HEK293 (cell line): ENCODE results near the gene GTF2A1.

Source experiments
- FEZF1 ChIP-seq: fragments of 450-650 bp; formaldehyde crosslinking; IDR thresholded peaks from 2 replicates; pipeline ENCODE4 v1.5.1; 2016; ENCODE audit warnings: missing biosample characterization, missing genetic modification characterization
- GLI4 ChIP-seq: fragments of 450-650 bp; formaldehyde crosslinking; IDR thresholded peaks from 2 replicates; pipeline ENCODE4 v1.5.1; 2016; ENCODE audit warnings: missing biosample characterization, missing genetic modification characterization
- KLF8 ChIP-seq: fragments of 450-650 bp; formaldehyde crosslinking; IDR thresholded peaks from 2 replicates; pipeline ENCODE4 v1.5.1; 2016; ENCODE audit warnings: missing biosample characterization, missing genetic modification characterization
- SETDB1 ChIP-seq: IDR thresholded peaks from one replicate; pipeline ENCODE4 v1.6.1; 2017; ENCODE audit warnings: mild to moderate bottlenecking, low read length, moderate library complexity, mixed read lengths; ENCODE audit not compliant: insufficient read length
- TRIM28 ChIP-seq: IDR thresholded peaks from 2 replicates; pipeline ENCODE4 v1.6.1; 2011; ENCODE audit warnings: low read length, control low read depth, borderline replicate concordance
- WT1 ChIP-seq: fragments of 450-650 bp; formaldehyde crosslinking; IDR thresholded peaks from 2 replicates; pipeline ENCODE4 v1.5.1; 2016; ENCODE audit warnings: missing biosample characterization, missing genetic modification characterization
- YY1 ChIP-seq: fragments of 450-650 bp; formaldehyde crosslinking; IDR thresholded peaks from 2 replicates; pipeline ENCODE4 v1.5.1; 2018; ENCODE audit warnings: missing biosample characterization, missing genetic modification characterization
- ZBTB48 ChIP-seq: fragments of 450-650 bp; formaldehyde crosslinking; IDR thresholded peaks from 2 replicates; pipeline ENCODE4 v1.5.1; 2016; ENCODE audit warnings: missing biosample characterization, missing genetic modification characterization
- ZEB2 ChIP-seq: fragments of 450-650 bp; formaldehyde crosslinking; IDR thresholded peaks from 2 replicates; pipeline ENCODE4 v1.5.1; 2016; ENCODE audit warnings: missing biosample characterization, missing genetic modification characterization
- ZFHX2 ChIP-seq: fragments of 450-650 bp; formaldehyde crosslinking; conservative IDR thresholded peaks from 2 replicates; pipeline ENCODE4 v1.5.1; 2016; ENCODE audit warnings: missing biosample characterization, missing genetic modification characterization
- ZFP37 ChIP-seq: fragments of 450-650 bp; formaldehyde crosslinking; IDR thresholded peaks from 2 replicates; pipeline ENCODE4 v1.5.1; 2016; ENCODE audit warnings: missing biosample characterization, missing genetic modification characterization
- ZFP69B ChIP-seq: fragments of 450-650 bp; formaldehyde crosslinking; IDR thresholded peaks from 2 replicates; pipeline ENCODE4 v1.5.1; 2016; ENCODE audit warnings: missing biosample characterization, missing genetic modification characterization
- ZNF10 ChIP-seq: fragments of 450-650 bp; formaldehyde crosslinking; IDR thresholded peaks from 2 replicates; pipeline ENCODE4 v1.5.1; 2017; ENCODE audit warnings: missing biosample characterization, missing genetic modification characterization
- ZNF112 ChIP-seq: fragments of 450-650 bp; formaldehyde crosslinking; IDR thresholded peaks from 2 replicates; pipeline ENCODE4 v1.5.0; 2017; ENCODE audit warnings: missing biosample characterization, missing genetic modification characterization
- ZNF2 ChIP-seq: fragments of 450-650 bp; formaldehyde crosslinking; IDR thresholded peaks from 2 replicates; pipeline ENCODE4 v1.5.1; 2016; ENCODE audit warnings: missing biosample characterization, missing genetic modification characterization
- ZNF341 ChIP-seq: fragments of 450-650 bp; formaldehyde crosslinking; IDR thresholded peaks from 2 replicates; pipeline ENCODE4; 2016; ENCODE audit warnings: low read depth, missing biosample characterization, missing genetic modification characterization
- ZNF48 ChIP-seq: fragments of 450-650 bp; formaldehyde crosslinking; IDR thresholded peaks from 2 replicates; pipeline ENCODE4 v1.5.1; 2016; ENCODE audit warnings: missing biosample characterization, missing genetic modification characterization
- ZNF501 ChIP-seq: fragments of 450-650 bp; formaldehyde crosslinking; IDR thresholded peaks from 2 replicates; pipeline ENCODE4 v1.5.1; 2016; ENCODE audit warnings: missing biosample characterization, missing genetic modification characterization
- ZNF548 ChIP-seq: fragments of 450-650 bp; formaldehyde crosslinking; IDR thresholded peaks from 2 replicates; pipeline ENCODE4 v1.5.1; 2016; ENCODE audit warnings: missing biosample characterization, missing genetic modification characterization
- ZNF561 ChIP-seq: fragments of 450-650 bp; IDR thresholded peaks from 2 replicates; pipeline ENCODE4 v1.5.1; 2018; ENCODE audit warnings: missing biosample characterization, missing genetic modification characterization, borderline replicate concordance
- ZNF629 ChIP-seq: fragments of 450-650 bp; formaldehyde crosslinking; IDR thresholded peaks from 2 replicates; pipeline ENCODE4 v1.5.1; 2017; ENCODE audit warnings: missing biosample characterization, missing genetic modification characterization
- ZNF654 ChIP-seq: fragments of 450-650 bp; formaldehyde crosslinking; IDR thresholded peaks from 2 replicates; pipeline ENCODE4 v1.5.1; 2016; ENCODE audit warnings: low read depth, missing biosample characterization, missing genetic modification characterization
- ZNF791 ChIP-seq: fragments of 450-650 bp; formaldehyde crosslinking; IDR thresholded peaks from 2 replicates; pipeline ENCODE4 v1.5.1; 2016; ENCODE audit warnings: missing biosample characterization, missing genetic modification characterization
- TF ChIP-seq, protein P1 (sequence below): fragments of 450-650 bp; formaldehyde crosslinking; IDR thresholded peaks from 2 replicates; pipeline ENCODE4 v1.5.1; 2016; ENCODE audit warnings: missing biosample characterization, missing genetic modification characterization
- TF ChIP-seq, protein P2 (sequence below): fragments of 450-650 bp; formaldehyde crosslinking; IDR thresholded peaks from 2 replicates; pipeline ENCODE4 v1.5.1; 2016; ENCODE audit warnings: missing biosample characterization, missing genetic modification characterization
- TF ChIP-seq, protein P3 (sequence below): fragments of 450-650 bp; formaldehyde crosslinking; IDR thresholded peaks from 2 replicates; pipeline ENCODE4 v1.5.1; 2016; ENCODE audit warnings: missing biosample characterization, missing genetic modification characterization
- TF ChIP-seq, protein P4 (sequence below): fragments of 450-650 bp; formaldehyde crosslinking; IDR thresholded peaks from 2 replicates; pipeline ENCODE4 v1.5.1; 2016; ENCODE audit warnings: missing biosample characterization, missing genetic modification characterization
- TF ChIP-seq, protein P5 (sequence below): fragments of 450-650 bp; formaldehyde crosslinking; IDR thresholded peaks from 2 replicates; pipeline ENCODE4 v1.5.1; 2016; ENCODE audit warnings: missing biosample characterization, missing genetic modification characterization
- TF ChIP-seq, protein P6 (sequence below): fragments of 450-650 bp; formaldehyde crosslinking; IDR thresholded peaks from 2 replicates; pipeline ENCODE4 v1.5.1; 2016; ENCODE audit warnings: missing biosample characterization, missing genetic modification characterization, low read depth

The GTF2A1 gene

DNA sequence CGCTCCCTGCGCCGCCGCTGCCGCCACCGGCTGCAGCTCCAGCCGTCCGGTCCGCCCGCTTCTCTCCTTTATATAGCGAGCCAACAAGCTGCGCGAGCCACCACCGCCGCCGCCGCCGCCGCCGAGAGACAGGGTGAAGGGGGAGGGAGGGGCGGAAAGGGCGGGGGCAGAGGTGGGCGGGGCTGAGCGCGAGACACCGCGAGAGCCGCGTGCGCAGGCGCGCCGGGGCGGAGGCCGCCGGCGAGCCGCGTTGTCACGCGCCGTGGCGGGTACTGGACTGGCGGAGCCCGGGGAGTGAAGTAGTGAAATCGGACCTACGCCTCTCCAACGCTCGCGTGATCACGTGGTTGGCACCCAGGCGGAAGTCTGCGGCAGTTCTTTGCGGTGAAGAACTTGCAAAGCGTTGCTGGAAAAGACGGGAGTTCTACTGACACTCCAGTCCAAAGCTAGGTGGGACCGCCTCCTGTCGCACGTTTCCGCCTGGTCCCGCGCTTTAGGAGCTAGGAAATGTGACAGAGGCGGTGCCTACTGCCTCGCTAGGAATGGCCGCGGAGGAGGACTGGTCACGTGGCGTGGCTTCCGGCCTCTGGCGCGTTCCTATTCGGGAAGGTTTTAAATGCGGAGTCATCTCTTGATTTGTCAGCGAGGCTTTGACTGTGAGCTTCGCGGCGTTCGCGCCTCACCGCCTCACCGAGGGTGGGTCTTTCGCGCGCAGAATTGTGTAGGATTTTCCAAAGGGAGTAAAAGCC is at the start of gene GTF2A1 (continued):
- TF ChIP-seq ZNF561 (tag by site-specific recombination) (peak; percentile 41; the same call in 1 of the 2 replicates), ZNF654 (tag by site-specific recombination) (no peak), ZBTB48 (tag by site-specific recombination) (no peak), ZFP37 (tag by site-specific recombination) (no peak), ZNF629 (tag by site-specific recombination) (peak; percentile 71), SETDB1 (peak; percentile 73), ZFHX2 (tag by site-specific recombination) (peak; percentile 63), GLI4 (tag by site-specific recombination) (0 out of 2 replicates have a peak, but pooled peaks have one; percentile 14), ZNF501 (tag by site-specific recombination) (peak; percentile 57; the same call in 1 of the 2 replicates), ZNF341 (tag by site-specific recombination) (peak; percentile 43; the same call in 1 of the 2 replicates), ZFP69B (peak; percentile 64; the same call in 1 of the 2 replicates), KLF8 (tag by site-specific recombination) (peak; percentile 74), ZNF791 (tag by site-specific recombination) (no peak), FEZF1 (no peak), YY1 (peak; percentile 97), ZNF10 (tag by site-specific recombination) (0 out of 2 replicates have a peak, but pooled peaks have one; percentile 15), TRIM28 (0 out of 2 replicates have a peak, but pooled peaks have one; percentile 2), ZNF48 (no peak), ZNF548 (no peak), ZNF2 (peak; percentile 24), ZNF112 (tag by site-specific recombination) (no peak), ZEB2 (tag by site-specific recombination) (peak; percentile 90), WT1 (0 out of 2 replicates have a peak, but pooled peaks have one; percentile 21)
- TF ChIP-seq, protein P1, sequence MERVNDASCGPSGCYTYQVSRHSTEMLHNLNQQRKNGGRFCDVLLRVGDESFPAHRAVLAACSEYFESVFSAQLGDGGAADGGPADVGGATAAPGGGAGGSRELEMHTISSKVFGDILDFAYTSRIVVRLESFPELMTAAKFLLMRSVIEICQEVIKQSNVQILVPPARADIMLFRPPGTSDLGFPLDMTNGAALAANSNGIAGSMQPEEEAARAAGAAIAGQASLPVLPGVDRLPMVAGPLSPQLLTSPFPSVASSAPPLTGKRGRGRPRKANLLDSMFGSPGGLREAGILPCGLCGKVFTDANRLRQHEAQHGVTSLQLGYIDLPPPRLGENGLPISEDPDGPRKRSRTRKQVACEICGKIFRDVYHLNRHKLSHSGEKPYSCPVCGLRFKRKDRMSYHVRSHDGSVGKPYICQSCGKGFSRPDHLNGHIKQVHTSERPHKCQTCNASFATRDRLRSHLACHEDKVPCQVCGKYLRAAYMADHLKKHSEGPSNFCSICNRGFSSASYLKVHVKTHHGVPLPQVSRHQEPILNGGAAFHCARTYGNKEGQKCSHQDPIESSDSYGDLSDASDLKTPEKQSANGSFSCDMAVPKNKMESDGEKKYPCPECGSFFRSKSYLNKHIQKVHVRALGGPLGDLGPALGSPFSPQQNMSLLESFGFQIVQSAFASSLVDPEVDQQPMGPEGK (tag by site-specific recombination) = no peak; the same call in 1 of the 2 replicates
- TF ChIP-seq, protein P2, sequence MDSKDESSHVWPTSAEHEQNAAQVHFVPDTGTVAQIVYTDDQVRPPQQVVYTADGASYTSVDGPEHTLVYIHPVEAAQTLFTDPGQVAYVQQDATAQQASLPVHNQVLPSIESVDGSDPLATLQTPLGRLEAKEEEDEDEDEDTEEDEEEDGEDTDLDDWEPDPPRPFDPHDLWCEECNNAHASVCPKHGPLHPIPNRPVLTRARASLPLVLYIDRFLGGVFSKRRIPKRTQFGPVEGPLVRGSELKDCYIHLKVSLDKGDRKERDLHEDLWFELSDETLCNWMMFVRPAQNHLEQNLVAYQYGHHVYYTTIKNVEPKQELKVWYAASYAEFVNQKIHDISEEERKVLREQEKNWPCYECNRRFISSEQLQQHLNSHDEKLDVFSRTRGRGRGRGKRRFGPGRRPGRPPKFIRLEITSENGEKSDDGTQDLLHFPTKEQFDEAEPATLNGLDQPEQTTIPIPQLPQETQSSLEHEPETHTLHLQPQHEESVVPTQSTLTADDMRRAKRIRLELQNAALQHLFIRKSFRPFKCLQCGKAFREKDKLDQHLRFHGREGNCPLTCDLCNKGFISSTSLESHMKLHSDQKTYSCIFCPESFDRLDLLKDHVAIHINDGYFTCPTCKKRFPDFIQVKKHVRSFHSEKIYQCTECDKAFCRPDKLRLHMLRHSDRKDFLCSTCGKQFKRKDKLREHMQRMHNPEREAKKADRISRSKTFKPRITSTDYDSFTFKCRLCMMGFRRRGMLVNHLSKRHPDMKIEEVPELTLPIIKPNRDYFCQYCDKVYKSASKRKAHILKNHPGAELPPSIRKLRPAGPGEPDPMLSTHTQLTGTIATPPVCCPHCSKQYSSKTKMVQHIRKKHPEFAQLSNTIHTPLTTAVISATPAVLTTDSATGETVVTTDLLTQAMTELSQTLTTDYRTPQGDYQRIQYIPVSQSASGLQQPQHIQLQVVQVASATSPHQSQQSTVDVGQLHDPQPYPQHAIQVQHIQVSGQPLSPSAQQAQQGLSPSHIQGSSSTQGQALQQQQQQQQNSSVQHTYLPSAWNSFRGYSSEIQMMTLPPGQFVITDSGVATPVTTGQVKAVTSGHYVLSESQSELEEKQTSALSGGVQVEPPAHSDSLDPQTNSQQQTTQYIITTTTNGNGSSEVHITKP (tag by site-specific recombination) = peak; percentile 26; the same call in 1 of the 2 replicates
- TF ChIP-seq, protein P3, sequence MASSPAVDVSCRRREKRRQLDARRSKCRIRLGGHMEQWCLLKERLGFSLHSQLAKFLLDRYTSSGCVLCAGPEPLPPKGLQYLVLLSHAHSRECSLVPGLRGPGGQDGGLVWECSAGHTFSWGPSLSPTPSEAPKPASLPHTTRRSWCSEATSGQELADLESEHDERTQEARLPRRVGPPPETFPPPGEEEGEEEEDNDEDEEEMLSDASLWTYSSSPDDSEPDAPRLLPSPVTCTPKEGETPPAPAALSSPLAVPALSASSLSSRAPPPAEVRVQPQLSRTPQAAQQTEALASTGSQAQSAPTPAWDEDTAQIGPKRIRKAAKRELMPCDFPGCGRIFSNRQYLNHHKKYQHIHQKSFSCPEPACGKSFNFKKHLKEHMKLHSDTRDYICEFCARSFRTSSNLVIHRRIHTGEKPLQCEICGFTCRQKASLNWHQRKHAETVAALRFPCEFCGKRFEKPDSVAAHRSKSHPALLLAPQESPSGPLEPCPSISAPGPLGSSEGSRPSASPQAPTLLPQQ (tag by site-specific recombination) = peak; percentile 85
- TF ChIP-seq, protein P4, sequence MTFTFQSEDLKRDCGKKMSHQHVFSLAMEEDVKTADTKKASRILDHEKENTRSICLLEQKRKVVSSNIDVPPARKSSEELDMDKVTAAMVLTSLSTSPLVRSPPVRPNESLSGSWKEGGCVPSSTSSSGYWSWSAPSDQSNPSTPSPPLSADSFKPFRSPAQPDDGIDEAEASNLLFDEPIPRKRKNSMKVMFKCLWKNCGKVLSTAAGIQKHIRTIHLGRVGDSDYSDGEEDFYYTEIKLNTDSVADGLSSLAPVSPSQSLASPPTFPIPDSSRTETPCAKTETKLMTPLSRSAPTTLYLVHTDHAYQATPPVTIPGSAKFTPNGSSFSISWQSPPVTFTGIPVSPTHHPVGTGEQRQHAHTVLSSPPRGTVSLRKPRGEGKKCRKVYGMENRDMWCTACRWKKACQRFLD (tag by site-specific recombination) = no peak
- TF ChIP-seq, protein P5, sequence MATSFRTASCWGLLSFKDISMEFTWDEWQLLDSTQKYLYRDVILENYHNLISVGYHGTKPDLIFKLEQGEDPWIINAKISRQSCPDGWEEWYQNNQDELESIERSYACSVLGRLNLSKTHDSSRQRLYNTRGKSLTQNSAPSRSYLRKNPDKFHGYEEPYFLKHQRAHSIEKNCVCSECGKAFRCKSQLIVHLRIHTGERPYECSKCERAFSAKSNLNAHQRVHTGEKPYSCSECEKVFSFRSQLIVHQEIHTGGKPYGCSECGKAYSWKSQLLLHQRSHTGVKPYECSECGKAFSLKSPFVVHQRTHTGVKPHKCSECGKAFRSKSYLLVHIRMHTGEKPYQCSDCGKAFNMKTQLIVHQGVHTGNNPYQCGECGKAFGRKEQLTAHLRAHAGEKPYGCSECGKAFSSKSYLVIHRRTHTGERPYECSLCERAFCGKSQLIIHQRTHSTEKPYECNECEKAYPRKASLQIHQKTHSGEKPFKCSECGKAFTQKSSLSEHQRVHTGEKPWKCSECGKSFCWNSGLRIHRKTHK = no peak
- TF ChIP-seq, protein P6, sequence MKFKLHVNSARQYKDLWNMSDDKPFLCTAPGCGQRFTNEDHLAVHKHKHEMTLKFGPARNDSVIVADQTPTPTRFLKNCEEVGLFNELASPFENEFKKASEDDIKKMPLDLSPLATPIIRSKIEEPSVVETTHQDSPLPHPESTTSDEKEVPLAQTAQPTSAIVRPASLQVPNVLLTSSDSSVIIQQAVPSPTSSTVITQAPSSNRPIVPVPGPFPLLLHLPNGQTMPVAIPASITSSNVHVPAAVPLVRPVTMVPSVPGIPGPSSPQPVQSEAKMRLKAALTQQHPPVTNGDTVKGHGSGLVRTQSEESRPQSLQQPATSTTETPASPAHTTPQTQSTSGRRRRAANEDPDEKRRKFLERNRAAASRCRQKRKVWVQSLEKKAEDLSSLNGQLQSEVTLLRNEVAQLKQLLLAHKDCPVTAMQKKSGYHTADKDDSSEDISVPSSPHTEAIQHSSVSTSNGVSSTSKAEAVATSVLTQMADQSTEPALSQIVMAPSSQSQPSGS = no peak
